Measurements from ENCODE around the gene SART3. TPM values are rescaled to one million over a fixed set of nuclear protein-coding genes. Genes with fewer than 3 reads are reported as not detected.
"Not testable (repeated sequence)": the region's sequence is repeated elsewhere in the genome, so short reads cannot be mapped to it uniquely, and the experiment has no call there.

Gene SART3
- total RNA-seq, 2 donors from 2014 or later: 105 to 127 TPM

DNA sequence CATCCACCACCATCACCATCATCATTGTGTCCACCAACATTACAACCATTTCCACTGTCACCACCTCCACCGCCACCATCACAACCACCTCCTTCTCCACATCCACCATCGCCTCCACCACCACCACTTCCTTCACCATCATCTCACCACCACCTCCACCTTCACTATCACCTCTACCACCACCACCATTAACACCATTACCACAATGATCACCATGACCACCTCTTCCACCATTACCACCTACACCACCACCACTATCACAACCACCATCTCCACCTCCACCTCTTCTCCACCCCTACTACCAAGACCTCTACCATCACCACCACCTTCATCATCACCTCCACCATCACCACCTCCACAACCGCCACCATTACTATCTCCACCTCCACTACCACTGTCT is 17.8 kb upstream of the SART3 start:
- peaks cover 11% of the 10 kb centered on the region for H3K9me3 Mint-ChIP-seq
- peak in 1 of 2 donors; percentile 37 for ATAC-seq
- H3K4me1 Mint-ChIP-seq (ENCODE audit: low read depth in 2 of 2): peaks cover 23 to 27% of the 10 kb centered on the region in 2 donors
- H3K27me3 Mint-ChIP-seq: peaks cover 8% of the 10 kb centered on the region in 2 donors
- peak overlapping the region; percentile 15 for H3K4me3 Mint-ChIP-seq
- peak overlapping the region; percentile 55 to 71 for H3K27ac Mint-ChIP-seq
- H3K36me3 Mint-ChIP-seq: peaks cover 12% of the 10 kb centered on the region
- DNase-seq (ENCODE audit: low spot score): peak; percentile 22

- H3K36me3 Mint-ChIP-seq: peaks cover 12% of the 10 kb centered on the region
- H3K27ac Mint-ChIP-seq: peak overlapping the region in 1 of 2 donors; percentile 71
- H3K27me3 Mint-ChIP-seq: peaks cover 8% of the 10 kb centered on the region in 2 donors
- ATAC-seq (no peak), DNase-seq (ENCODE audit: low spot score) (peak; percentile 25)
- peaks cover 11% of the 10 kb centered on the region for H3K9me3 Mint-ChIP-seq
- no peak overlapping the region for H3K4me3 Mint-ChIP-seq
- H3K4me1 Mint-ChIP-seq (ENCODE audit: low read depth in 2 of 2): peaks cover 27 to 30% of the 10 kb centered on the region in 2 donors
These were observed 17.3 kb upstream of the SART3 start for GRCh38 chr12:108578264-108578663.

DNA sequence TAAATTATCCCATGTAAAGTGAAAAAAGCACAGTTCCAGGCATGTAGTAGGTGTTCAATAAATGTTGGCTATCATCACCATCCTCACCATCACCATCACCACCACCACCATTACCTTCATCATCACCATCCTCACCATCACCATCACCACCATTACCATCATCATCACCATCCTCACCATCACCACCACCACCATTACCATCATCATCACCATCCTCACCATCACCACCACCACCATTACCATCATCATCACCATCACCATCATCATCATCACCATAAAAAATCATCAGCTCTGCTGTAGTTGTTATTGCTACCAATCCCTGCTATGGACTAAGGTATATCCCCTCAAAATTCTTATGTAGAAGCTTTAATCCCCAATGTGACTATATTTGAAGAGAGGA is 16.5 kb upstream of the SART3 start:
- H3K4me1 Mint-ChIP-seq (ENCODE audit: low read depth in 2 of 2): peaks cover 35% of the 10 kb centered on the region in 2 donors
- H3K36me3 Mint-ChIP-seq: peaks cover 12% of the 10 kb centered on the region
- peaks cover 11% of the 10 kb centered on the region for H3K9me3 Mint-ChIP-seq
- ATAC-seq (no peak), DNase-seq (ENCODE audit: low spot score) (no peak)
- H3K27me3 Mint-ChIP-seq: peaks cover 8% of the 10 kb centered on the region in 2 donors
- H3K4me3 Mint-ChIP-seq: no peak overlapping the region
- no peak overlapping the region for H3K27ac Mint-ChIP-seq

- no peak overlapping the region for H3K4me3 Mint-ChIP-seq
- peaks cover 11% of the 10 kb centered on the region for H3K9me3 Mint-ChIP-seq
- ATAC-seq (no peak), DNase-seq (ENCODE audit: low spot score) (no peak)
- H3K4me1 Mint-ChIP-seq (ENCODE audit: low read depth in 2 of 2): peaks cover 40 to 42% of the 10 kb centered on the region in 2 donors
- no peak overlapping the region for H3K27ac Mint-ChIP-seq
- peaks cover 8% of the 10 kb centered on the region in 2 donors for H3K27me3 Mint-ChIP-seq
- peaks cover 12% of the 10 kb centered on the region for H3K36me3 Mint-ChIP-seq
These were observed 15.8 kb upstream of the SART3 start for GRCh38 chr12:108576660-108577234.

DNA sequence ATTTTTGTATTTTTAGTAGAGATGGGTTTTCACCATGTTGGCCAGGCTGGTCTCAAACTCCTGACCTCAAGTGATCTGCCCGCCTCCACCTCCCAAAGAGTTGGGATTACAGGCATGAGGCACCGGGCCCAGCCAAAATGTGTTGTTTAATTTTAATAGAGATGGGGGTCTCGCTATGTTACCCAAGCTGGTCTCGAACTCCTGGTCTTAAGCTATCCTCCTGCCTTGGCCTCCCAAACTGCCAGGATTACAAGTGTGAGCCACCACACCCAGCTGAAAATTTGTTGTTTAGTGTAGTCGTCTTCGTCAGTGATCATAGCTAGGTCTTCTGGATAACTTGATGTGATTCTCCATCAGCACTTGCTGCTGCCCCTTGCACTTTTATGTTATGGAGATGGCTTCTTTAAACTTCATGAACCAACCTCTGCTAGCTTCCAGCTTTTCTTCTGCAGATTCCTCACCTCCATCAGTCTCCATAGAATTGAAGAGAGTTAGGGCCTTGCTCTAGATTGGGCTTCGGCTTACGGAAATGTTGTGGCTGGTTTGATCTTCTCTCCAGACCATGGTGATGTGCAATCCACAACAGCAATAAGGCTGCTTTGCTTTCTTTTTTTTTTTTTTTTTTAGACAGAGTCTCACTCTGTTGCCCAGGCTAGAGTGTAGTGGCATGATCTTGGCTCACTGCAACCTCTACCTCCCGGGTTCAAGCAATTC is 14.4 kb upstream of the SART3 start:
- H3K9me3 Mint-ChIP-seq: peaks cover 11% of the 10 kb centered on the region
- peaks cover 12% of the 10 kb centered on the region for H3K36me3 Mint-ChIP-seq
- ATAC-seq (no peak), DNase-seq (ENCODE audit: low spot score) (no peak)
- H3K4me1 Mint-ChIP-seq (ENCODE audit: low read depth in 2 of 2): peaks cover 42 to 49% of the 10 kb centered on the region in 2 donors
- H3K27me3 Mint-ChIP-seq: peaks cover 8% of the 10 kb centered on the region in 2 donors
- H3K4me3 Mint-ChIP-seq: no peak overlapping the region
- H3K27ac Mint-ChIP-seq: no peak overlapping the region

GRCh38 chr12:108574276-108574675 is 13.3 kb upstream of the SART3 start:
- not testable (repeated sequence) for DNase-seq (ENCODE audit: low spot score); H3K27me3 Mint-ChIP-seq; ATAC-seq
- Mint-ChIP-seq H3K9me3 (peaks cover 11% of the 10 kb centered on the region), H3K36me3 (peaks cover 13% of the 10 kb centered on the region), H3K4me1 (ENCODE audit: low read depth in 2 of 2) (peaks cover 39 to 48% of the 10 kb centered on the region in 2 donors), H3K27ac (peak overlapping the region in 1 of 2 donors; percentile 9), H3K4me3 (peak overlapping the region; percentile 11)

- ATAC-seq (peak; percentile 80 to 90), DNase-seq (ENCODE audit: low spot score) (no peak)
- Mint-ChIP-seq H3K27me3 (peaks cover 8% of the 10 kb centered on the region in 2 donors), H3K4me3 (peak overlapping the region; percentile 63), H3K36me3 (peaks cover 13% of the 10 kb centered on the region), H3K4me1 (ENCODE audit: low read depth in 2 of 2) (peaks cover 35 to 48% of the 10 kb centered on the region in 2 donors), H3K9me3 (peaks cover 2% of the 10 kb centered on the region), H3K27ac (peak overlapping the region; percentile 68)
These were observed 12.3 kb upstream of the SART3 start for GRCh38 chr12:108573317-108573716.

DNA sequence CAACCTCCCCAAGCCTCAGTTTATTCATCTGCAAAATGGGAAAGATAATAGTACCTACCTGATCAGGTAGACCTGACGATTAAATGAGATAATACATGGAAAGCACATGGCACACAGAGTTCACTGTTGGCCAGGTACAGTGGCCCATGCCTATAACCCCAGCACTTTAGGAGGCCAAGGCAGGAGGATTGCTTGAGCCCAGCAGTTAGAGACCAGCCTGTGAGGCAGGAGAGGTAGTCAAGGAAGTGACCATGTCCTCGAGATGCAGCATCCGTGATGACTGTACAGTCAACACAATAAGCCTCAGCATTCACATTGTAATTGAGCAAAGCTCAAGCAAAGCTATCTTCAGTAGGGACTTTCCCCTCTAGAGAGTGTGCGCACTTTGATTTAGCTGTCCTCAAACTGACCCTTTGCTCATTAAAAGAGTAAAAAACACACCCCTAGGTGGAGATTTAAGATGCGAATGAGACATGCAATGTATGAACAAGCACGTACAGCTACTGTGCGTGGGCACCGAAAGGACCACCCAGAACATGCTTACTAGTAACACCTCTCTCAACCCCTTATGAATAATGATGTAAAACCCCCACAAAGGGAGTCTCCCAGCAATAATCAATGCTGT is 11.3 kb upstream of the SART3 start:
- Mint-ChIP-seq H3K27me3 (peaks cover 8% of the 10 kb centered on the region in 2 donors), H3K36me3 (peaks cover 21% of the 10 kb centered on the region), H3K27ac (peak overlapping the region; percentile 68), H3K4me3 (peak overlapping the region; percentile 63), H3K4me1 (ENCODE audit: low read depth in 2 of 2) (peaks cover 38 to 53% of the 10 kb centered on the region in 2 donors), H3K9me3 (no peaks in the 10 kb centered on the region)
- peak; percentile 17 to 26 for ATAC-seq
- no peak for DNase-seq (ENCODE audit: low spot score)

DNA sequence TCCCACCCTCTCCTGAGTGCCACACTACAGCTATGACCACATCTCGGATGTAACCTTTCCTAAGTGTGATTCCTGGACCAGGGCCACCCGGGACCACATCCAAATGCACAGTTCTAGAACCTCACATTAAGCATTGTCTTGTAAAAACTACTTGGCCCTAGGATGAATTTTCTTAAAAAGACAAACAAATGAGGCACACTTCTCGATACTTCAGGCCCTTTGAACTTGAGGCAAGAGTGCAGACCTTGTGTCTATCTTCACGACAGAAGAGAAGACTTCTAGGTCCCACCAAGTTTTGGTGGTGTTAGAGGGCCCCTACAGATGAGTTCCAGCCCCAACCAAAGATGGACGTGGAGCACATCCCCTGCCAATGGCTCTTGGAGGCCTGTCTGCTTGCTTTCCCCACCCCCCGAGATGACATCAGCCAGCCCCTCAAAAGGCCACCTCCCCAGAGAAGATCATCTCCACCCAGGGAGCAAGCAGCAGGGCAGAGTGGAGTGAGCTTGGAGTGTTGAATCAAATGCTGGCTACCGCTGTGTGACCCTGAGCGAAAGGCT is 10.7 kb upstream of the SART3 start:
- Mint-ChIP-seq H3K36me3 (peaks cover 25% of the 10 kb centered on the region), H3K4me3 (no peak overlapping the region), H3K27me3 (peaks cover 6 to 8% of the 10 kb centered on the region in 2 donors), H3K4me1 (ENCODE audit: low read depth in 2 of 2) (peaks cover 39 to 56% of the 10 kb centered on the region in 2 donors), H3K27ac (peak overlapping the region in 1 of 2 donors; percentile 68), H3K9me3 (no peaks in the 10 kb centered on the region)
- ATAC-seq: no peak
- DNase-seq (ENCODE audit: low spot score): no peak

DNA sequence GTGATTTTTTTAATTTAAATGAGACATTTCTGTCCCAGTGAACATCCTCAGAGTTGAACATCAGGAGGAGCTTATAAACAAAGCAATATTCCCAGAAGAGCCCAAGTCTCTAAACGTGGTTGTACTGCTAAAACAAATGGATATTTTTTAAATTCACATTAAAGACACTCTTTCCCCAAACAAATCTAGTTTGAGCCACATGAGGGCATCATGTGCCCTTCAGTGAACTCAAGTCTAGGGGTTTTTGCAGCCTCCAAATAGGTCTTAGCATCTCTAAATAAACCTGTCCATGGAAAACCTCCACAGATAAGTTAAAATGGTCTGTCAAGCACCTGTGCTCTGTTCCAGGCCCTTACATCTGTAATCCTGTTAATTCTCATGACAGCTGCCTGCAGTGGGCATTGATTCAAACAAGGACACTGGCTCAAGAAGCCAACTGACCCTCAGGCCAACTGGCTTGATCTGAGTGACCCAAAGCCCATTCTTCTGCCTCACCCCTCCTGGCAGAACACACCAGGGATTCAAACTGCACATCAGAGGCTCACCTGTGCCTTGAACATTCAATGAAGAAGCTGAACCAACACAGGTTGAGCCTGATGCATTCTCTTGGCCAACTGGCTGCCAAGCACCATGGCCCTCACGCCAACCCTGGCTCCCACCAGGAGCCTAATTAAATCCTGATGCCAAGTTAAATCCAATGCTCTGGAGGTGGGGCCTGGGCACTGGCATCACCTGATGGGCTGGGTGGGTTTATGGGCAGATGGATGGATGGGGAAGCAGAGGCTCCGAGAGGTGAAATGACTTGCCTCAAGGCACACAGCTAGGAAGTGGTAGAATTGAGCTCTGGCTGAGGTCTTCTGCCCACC is 10.0 kb upstream of the SART3 start:
- peaks cover 25% of the 10 kb centered on the region for H3K36me3 Mint-ChIP-seq
- DNase-seq (ENCODE audit: low spot score) (no peak), ATAC-seq (no peak)
- no peaks in the 10 kb centered on the region for H3K9me3 Mint-ChIP-seq
- H3K4me1 Mint-ChIP-seq (ENCODE audit: low read depth in 2 of 2): peaks cover 38 to 56% of the 10 kb centered on the region in 2 donors
- H3K27ac Mint-ChIP-seq: peak overlapping the region; percentile 66 to 67
- H3K27me3 Mint-ChIP-seq: peaks cover 3 to 8% of the 10 kb centered on the region in 2 donors
- no peak overlapping the region for H3K4me3 Mint-ChIP-seq

GRCh38 chr12:108568338-108569154 is 7.6 kb upstream of the SART3 start:
- peak overlapping the region; percentile 87 to 92 for H3K27ac Mint-ChIP-seq
- no peaks in the 10 kb centered on the region for H3K9me3 Mint-ChIP-seq
- H3K4me3 Mint-ChIP-seq: peak overlapping the region; percentile 70
- H3K36me3 Mint-ChIP-seq: peaks cover 30% of the 10 kb centered on the region
- ATAC-seq (peak; percentile 66 to 86), DNase-seq (ENCODE audit: low spot score) (no peak)
- H3K27me3 Mint-ChIP-seq: no peaks in the 10 kb centered on the region
- H3K4me1 Mint-ChIP-seq (ENCODE audit: low read depth in 2 of 2): peaks cover 27 to 49% of the 10 kb centered on the region in 2 donors
